BJ (cell line): ENCODE results near the gene MEIS1. TPM values are rescaled to one million over a fixed set of nuclear protein-coding genes. Genes with fewer than 3 reads are reported as not detected.

Experiments
- CTCF ChIA-PET: fragments of 350-600 bp; formaldehyde crosslinking; extraction: SDS; loops from one replicate; lab custom pipeline; 2021; ENCODE audit warnings: antibody characterized with exemption, inconsistent platforms; lab: Yijun Ruan, JAX
- POLR2A ChIA-PET: fragments of 300-600 bp; sonication (Branson Sonifier 250); formaldehyde crosslinking; extraction: SDS; loops from one replicate; lab custom pipeline; 2021; ENCODE audit warnings: antibody characterized with exemption; lab: Charles Lee
- DNase-seq: peaks from one replicate; pipeline ENCODE4 v3.0.0-alpha.2; 2011; ENCODE audit warnings: low read depth
- H3K27me3 ChIP-seq: 2 replicates; pipeline ENCODE4 v1.6.0; 2011; ENCODE audit warnings: low read length; ENCODE audit not compliant: control insufficient read depth, insufficient read depth
- H3K36me3 ChIP-seq: 2 replicates; pipeline ENCODE4 v1.5.1; 2011; ENCODE audit warnings: low read length; ENCODE audit not compliant: control insufficient read depth, insufficient read depth
- H3K4me3 ChIP-seq: 2 replicates; pipeline ENCODE4 v1.5.1; 2011; ENCODE audit warnings: low read depth, mild to moderate bottlenecking, control low read depth, low read length
- CTCF ChIP-seq: IDR thresholded peaks from 2 replicates; pipeline ENCODE4 v1.5.1; 2011; ENCODE audit warnings: low read depth, mild to moderate bottlenecking, control low read depth, inconsistent platforms, low read length, moderate library complexity; ENCODE audit not compliant: insufficient read depth
- polyA plus RNA-seq: library from polyadenylated mRNA; depleted of rRNA; stranded (reverse); fragments of >200 nt; gene quantifications from 2 replicates; pipeline ENCODE4 v1.2.3, GENCODE V29; 2011

Gene MEIS1
- polyA plus RNA-seq, 1 experiment: 65.7 TPM

GRCh38 chr2:66456183-66457041 lies 21.5 kb downstream of the MEIS1 start:
- no peaks in the 10 kb centered on the region for H3K27me3 ChIP-seq
- no peak for TF ChIP-seq CTCF
- POLR2A ChIA-PET: no interaction called here
- no peak overlapping the region for H3K4me3 ChIP-seq
- DNase-seq: peak; percentile 32
- CTCF ChIA-PET: interaction anchor here (0.6 kb wide), 1 partner anchor 1458 kb away, joined by 3 read pairs; no protein-coding TSS in a partner anchor
- H3K36me3 ChIP-seq: peaks cover 6% of the 10 kb centered on the region

DNA sequence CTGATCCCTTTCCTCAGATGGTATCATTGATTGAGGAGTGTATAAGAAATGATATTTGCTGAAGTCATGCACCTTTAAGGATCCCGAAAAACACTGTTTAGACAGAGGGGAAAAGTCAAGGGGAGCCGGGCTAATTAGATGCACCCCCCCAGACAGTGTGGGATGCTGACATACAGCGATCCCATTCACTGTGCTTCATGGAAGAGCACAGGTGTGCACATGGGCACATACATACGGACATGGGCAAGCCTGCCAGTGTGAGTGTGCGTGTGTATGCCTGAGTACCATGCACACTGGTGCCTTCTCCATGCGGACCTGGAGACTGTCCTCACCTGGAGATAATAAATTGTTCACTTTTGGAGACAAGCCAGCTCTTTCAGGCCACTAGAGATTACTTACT lies 22.6 kb downstream of the MEIS1 start:
- no peak for DNase-seq
- ChIA-PET CTCF (interaction anchor here (0.6 kb wide), 1 partner anchor 1457 kb away, joined by 3 read pairs; no protein-coding TSS in a partner anchor), POLR2A (no interaction called here)
- Histone ChIP-seq H3K36me3 (peaks cover 6% of the 10 kb centered on the region), H3K4me3 (no peak overlapping the region), H3K27me3 (no peaks in the 10 kb centered on the region)
- no peak for TF ChIP-seq CTCF

- Histone ChIP-seq H3K36me3 (peaks cover 9% of the 10 kb centered on the region), H3K4me3 (no peak overlapping the region), H3K27me3 (no peaks in the 10 kb centered on the region)
- ChIA-PET CTCF (interaction anchor here (0.6 kb wide), 1 partner anchor 221 kb away, joined by 3 read pairs; no protein-coding TSS in a partner anchor), POLR2A (interaction anchor here (0.6 kb wide), 1 partner anchor 1233 kb away, joined by 14 read pairs; the partner anchor contains the start of gene ACTR2)
- TF ChIP-seq CTCF: no peak
- DNase-seq: no peak
Measured at GRCh38 chr2:66460031-66460430, 25.1 kb downstream of the MEIS1 start.

- ChIA-PET CTCF (interaction anchor here (1.5 kb wide), 1 partner anchor 10 kb away, joined by 5 read pairs; no protein-coding TSS in a partner anchor), POLR2A (no interaction called here)
- Histone ChIP-seq H3K4me3 (no peak overlapping the region), H3K27me3 (no peaks in the 10 kb centered on the region), H3K36me3 (peaks cover 9% of the 10 kb centered on the region)
- DNase-seq: no peak
- TF ChIP-seq CTCF: no peak
Measured at GRCh38 chr2:66461001-66461663, 26.2 kb downstream of the MEIS1 start.
